ENCODE results near the gene SMIM29. TPM values are rescaled to one million over a fixed set of nuclear protein-coding genes. Genes with fewer than 3 reads are reported as not detected.

SMIM29 gene
- total RNA-seq, 1 donor from 2014 or later = 33.2 TPM

GRCh38 chr6:34235307-34236130, 13.3 kb downstream of the SMIM29 start:
- TF ChIP-seq CTCF (IDR thresholded peaks at IDR 0.05; ENCODE audit: insufficient read depth, low read length, poor library complexity, severe bottlenecking) = no peak
- peak; percentile 77 for DNase-seq (ENCODE audit: low read depth)
- Histone ChIP-seq H3K36me3 (ENCODE audit: control insufficient read depth, insufficient read depth, low read length) (no peaks in the 10 kb centered on the region), H3K27me3 (ENCODE audit: control insufficient read depth, insufficient read depth, low read length) (no peaks in the 10 kb centered on the region), H3K4me3 (ENCODE audit: low read depth, low read length) (peak overlapping the region; percentile 88)

GRCh38 chr6:34234667-34235306, 14.0 kb downstream of the SMIM29 start:
- no peak for TF ChIP-seq CTCF (IDR thresholded peaks at IDR 0.05; ENCODE audit: insufficient read depth, low read length, poor library complexity, severe bottlenecking)
- Histone ChIP-seq H3K36me3 (ENCODE audit: control insufficient read depth, insufficient read depth, low read length) (no peaks in the 10 kb centered on the region), H3K4me3 (ENCODE audit: low read depth, low read length) (no peak overlapping the region), H3K27me3 (ENCODE audit: control insufficient read depth, insufficient read depth, low read length) (no peaks in the 10 kb centered on the region)
- no peak for DNase-seq (ENCODE audit: low read depth)

GRCh38 chr6:34233867-34234266, 14.9 kb downstream of the SMIM29 start:
- Histone ChIP-seq H3K36me3 (ENCODE audit: control insufficient read depth, insufficient read depth, low read length) (no peaks in the 10 kb centered on the region), H3K4me3 (ENCODE audit: low read depth, low read length) (no peak overlapping the region), H3K27me3 (ENCODE audit: control insufficient read depth, insufficient read depth, low read length) (no peaks in the 10 kb centered on the region)
- no peak for TF ChIP-seq CTCF (IDR thresholded peaks at IDR 0.05; ENCODE audit: insufficient read depth, low read length, poor library complexity, severe bottlenecking)
- no peak for DNase-seq (ENCODE audit: low read depth)

- DNase-seq (ENCODE audit: low read depth) = no peak
- Histone ChIP-seq H3K27me3 (ENCODE audit: control insufficient read depth, insufficient read depth, low read length) (no peaks in the 10 kb centered on the region), H3K4me3 (ENCODE audit: low read depth, low read length) (no peak overlapping the region), H3K36me3 (ENCODE audit: control insufficient read depth, insufficient read depth, low read length) (no peaks in the 10 kb centered on the region)
- no peak for TF ChIP-seq CTCF (IDR thresholded peaks at IDR 0.05; ENCODE audit: insufficient read depth, low read length, poor library complexity, severe bottlenecking)
Measured at GRCh38 chr6:34232901-34233300, 15.9 kb downstream of the SMIM29 start.

GRCh38 chr6:34231566-34232336, 17.1 kb downstream of the SMIM29 start:
- no peak for DNase-seq (ENCODE audit: low read depth)
- TF ChIP-seq CTCF (IDR thresholded peaks at IDR 0.05; ENCODE audit: insufficient read depth, low read length, poor library complexity, severe bottlenecking) = no peak
- Histone ChIP-seq H3K27me3 (ENCODE audit: control insufficient read depth, insufficient read depth, low read length) (no peaks in the 10 kb centered on the region), H3K36me3 (ENCODE audit: control insufficient read depth, insufficient read depth, low read length) (no peaks in the 10 kb centered on the region), H3K4me3 (ENCODE audit: low read depth, low read length) (no peak overlapping the region)

Data from kidney epithelial cell (primary cell).